Activated T-helper 1 cell treated with anti-CD3 and anti-CD28 coated beads, Interleukin-2, amount 50 U/mL, for 16 hours (primary cell): ENCODE data around the gene PFDN6.
"Not testable (repeated sequence)": the region's sequence is repeated elsewhere in the genome, so short reads cannot be mapped to it uniquely, and the experiment has no call there.

Source experiments
- DNase-seq, 2 donors: peaks; one replicate each; pipeline ENCODE4 v3.0.0-alpha.2; 2020; ENCODE audit warnings: low read depth in 1 of 2, low spot score in 1 of 2

Gene PFDN6

DNA sequence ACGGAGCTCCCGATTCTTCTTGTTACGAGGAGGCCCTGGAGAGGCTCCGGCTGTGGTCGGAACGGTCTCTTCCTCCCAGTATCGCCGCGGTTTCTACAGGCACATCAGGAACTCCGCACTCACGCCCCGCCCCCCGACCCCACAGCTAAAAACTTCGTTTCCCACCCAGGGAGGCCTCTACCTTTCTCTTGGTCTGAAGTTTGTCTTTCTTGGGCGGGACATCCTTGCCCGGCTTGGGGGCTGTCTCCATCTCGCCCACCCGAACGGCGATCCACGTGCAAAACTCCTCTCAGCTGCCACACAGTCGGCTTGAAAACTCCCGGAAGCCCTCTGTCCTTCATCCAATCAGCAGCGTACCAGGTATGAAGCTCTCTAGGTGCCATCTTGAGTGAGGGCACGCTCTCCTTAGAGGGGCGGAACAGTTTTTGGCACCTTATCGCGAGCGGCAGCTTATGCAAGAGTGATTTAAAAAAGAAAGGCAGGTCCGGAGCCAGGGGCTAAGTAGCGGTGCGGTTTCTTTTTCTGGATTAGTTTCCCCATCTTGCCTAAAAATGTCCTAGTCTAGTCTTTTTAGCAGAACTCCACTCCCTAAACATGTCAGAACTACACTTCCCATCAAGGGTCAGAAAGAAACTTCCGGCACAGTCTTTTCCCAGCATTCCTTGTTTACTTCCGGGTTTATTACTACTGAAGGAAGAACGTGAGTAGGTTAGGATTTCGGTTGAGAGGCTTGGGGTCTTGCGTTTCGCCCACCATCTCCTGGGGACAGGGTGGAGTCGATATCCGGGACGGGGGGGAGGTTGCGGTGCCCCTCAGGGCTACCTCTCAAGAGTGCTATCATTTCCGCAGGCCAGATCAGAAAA lies at the start of gene PFDN6, which contains the start of gene WDR46:
TSS of gene PFDN6 (plus strand) at position 681 of the 863 bp plus-strand sequence. CDS start 256 bp downstream, outside the sequence.
TSS of gene WDR46 (minus strand) at position 319 of the 863 bp plus-strand sequence. CDS start at position 250, 69 bp downstream.
- peak; percentile 55 to 63 for DNase-seq

DNA sequence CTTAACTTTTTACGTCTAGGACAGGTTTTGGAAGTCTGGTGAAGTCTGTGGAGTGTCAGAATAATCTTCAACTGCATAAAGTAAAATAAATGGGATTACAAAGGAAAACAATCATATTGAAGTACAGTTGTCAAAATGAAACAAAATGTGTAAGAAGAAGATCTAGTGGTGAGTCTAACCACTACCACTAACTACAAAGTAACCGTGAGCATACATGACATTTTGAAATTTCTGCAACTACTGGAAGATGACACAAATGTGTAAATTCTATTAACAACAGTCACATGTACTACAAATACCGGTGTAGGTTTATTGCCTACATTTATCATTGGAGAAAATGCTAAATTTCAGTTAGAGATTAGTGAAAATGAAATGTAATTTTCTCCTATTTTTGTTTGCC lies 47.4 kb upstream of the PFDN6 start:
- DNase-seq, result no peak

DNA sequence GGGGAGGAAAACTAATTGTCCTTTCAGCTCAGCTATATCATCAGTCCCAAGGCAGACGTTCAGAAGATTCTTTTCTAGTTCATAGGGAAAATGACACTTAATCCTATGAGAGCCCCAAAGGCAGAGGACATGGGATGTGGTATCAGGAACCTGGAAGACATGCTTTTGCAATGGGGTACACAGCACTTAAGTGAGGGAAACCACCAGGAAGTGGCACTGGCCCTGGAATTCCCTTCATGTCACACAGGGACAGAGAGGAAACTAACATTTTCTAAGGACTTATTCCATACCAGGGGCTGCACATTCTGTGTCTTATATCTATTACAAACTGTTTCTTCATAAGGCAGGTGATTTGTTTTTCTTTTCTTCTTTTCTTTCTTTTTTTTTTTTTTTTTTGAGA lies 45.9 kb upstream of the PFDN6 start:
- no peak for DNase-seq

- peak; percentile 80 to 86 for DNase-seq
Observed at GRCh38 chr6:33247977-33248642, 41.3 kb upstream of the PFDN6 start.

GRCh38 chr6:33248643-33248931 lies 40.8 kb upstream of the PFDN6 start:
- no peak for DNase-seq

DNA sequence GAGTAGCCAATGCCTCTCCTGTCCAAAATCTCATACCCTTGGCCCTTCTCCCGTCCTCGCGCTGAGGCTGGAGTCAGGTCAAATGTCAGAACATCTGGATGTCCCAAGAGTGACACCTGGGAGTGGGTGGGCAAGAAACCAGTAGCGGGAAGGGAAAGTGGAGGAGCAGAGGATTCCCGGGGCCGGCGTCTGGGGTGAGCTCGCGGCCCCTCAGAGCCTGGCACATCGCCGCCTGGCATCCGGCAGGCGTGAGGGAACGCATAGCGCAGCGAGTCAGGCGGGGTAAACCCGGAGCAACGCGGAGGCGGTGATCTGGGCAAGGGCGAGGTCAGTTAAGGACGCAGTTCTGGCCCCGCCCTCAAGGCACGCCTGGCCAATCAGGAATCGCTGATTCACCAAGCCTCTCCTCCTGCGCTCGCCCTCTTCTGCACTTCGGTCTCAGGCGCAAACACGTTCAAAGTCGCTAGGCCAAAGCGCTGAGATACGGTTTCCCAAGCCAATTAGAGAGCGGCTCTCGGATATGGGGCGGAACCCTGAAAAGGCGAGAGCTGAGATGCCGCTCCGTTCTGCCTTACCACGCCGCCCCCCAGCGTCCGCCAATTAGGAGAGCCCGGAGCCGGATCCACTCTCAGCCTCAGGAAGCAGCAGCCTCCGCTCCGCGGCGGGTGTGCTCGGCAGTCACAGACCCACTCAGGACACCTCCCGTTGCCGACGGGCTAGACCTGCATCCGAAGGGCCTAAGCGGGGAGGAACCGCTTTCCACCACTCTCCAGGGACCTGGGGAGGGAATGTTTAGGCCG lies 40.3 kb upstream of the PFDN6 start:
- DNase-seq, result peak; percentile 88 to 89

- no peak for DNase-seq
Observed at GRCh38 chr6:33249732-33250630, 39.4 kb upstream of the PFDN6 start.

DNA sequence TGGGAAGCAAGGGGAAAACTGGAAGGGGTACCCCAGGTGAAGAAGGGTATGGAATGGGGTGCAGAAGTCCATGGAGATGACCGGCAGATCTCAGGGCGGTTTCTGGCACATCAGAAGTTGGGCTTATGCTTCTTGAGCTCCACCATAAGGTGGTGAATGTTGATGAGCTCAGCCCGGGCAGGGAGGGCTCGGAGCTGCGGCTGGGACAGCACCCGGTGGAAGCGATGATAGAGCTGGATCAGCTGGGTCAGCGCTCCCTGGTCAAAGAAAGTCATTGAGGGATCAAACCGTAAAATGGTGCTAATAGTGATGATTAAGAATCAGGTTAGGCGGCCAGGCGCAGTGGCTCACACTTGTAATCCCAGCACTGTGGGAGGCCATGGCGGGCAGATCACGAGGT lies 38.7 kb upstream of the PFDN6 start:
- no peak for DNase-seq

GRCh38 chr6:33251395-33252012 lies 37.9 kb upstream of the PFDN6 start:
- no peak for DNase-seq

DNA sequence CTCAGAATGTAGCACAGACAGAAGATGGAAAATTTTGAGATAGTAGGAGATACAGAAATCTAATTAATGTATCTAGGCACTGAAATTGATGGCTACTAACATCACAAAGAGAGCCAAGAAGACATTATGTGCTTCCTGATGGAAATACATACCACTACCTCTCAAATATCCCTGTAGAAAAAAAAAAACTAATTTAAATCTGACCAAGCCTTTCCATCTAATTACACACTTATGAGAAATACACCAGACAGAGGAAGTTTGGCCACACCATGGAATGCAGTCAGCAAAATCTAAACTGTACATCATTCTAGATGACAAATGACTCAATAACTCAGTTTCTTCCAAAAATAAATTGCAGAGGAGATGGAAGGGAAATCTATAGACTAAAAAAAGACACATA lies 36.6 kb upstream of the PFDN6 start:
- no peak for DNase-seq

DNA sequence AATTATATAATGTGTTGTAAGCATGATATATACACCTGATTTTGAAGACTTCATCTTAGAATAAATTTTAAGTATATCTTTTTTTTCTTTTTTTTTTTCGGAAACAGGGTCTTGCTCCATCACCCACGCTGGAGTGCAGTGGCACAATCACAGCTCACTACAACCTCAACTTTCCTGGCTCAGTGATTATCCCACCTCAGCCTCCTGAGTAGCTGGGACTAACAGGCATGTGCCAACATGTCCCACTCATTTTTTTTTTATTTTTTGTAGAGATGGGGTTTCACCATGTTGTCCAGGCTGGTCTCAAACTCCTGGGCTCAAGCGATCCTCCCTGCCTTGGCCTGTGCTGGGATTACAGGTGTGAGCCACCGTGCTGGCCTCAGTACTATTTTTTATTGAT lies 34.8 kb upstream of the PFDN6 start:
- DNase-seq, result no peak

DNA sequence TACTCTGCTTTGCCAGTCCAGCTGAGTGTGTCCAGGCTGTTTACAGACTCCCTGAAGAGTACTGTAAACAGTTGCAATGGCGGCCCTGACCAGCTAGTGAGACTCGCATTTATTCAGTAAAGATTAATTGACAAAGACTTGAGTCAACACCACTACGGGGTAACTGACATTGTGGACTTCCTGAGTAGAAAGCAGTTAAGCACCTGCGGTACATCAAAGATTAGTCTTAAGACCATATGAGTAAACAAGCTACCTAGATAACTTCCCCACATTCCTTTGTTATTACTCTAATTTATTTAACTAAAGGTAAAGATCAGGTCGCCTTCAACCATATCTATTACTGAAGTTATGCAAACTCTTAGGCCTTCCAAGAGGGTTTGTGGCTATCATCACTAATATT lies 30.4 kb upstream of the PFDN6 start:
- no peak for DNase-seq

DNA sequence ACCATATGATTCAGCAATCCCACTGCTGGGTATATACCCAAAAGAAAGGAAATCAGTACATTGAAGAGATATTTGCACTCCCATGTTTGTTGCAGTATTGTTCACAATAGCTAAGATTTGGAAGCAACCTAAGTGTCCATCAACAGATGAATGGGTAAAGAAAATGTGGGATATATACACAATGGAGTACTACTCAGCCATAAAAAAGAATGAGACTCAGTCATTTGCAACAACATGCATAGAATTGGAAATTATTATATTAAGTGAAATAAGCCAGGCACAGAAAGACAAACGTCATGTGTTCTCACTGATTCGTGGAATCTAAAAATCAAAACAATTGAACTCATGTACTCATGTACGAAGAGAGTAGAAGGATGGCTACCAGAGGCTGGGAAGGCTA lies 26.9 kb upstream of the PFDN6 start:
- not testable (repeated sequence) for DNase-seq

DNA sequence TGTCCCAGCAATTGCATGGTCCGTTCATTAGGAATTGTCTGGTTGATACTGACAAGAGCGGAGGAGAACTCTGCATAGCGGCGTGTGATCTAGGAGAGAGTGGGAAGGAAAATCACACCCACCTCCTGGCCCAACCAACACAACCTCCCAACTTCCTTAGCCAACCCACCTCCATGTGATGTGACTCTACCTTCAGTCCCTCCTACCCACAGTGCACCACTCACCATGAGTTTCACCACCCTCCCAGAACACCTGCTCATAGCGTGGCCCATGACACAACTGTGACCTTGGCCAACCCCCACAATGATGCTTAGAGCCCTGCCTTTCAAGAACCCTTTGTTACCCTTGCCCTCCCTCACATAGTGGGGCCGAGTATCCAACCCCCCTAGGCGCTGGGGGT lies 25.4 kb upstream of the PFDN6 start:
- no peak for DNase-seq

DNA sequence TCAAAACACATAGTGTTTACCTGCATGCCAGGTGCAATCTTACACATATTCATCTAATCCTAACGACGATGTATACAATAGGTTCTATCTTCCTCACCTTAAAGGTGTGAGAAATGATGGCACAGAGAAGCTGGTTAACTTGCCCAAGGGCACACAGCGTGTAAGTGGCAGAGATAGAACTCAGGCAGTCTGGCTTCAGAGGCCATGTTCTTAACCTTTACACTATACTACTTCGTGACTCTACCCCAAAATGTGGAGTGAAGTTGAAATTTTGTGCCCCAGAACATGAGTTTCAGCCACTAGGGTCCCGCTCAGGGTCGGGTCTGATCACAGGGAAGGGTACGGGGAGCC lies 18.3 kb upstream of the PFDN6 start:
- DNase-seq, result no peak

DNA sequence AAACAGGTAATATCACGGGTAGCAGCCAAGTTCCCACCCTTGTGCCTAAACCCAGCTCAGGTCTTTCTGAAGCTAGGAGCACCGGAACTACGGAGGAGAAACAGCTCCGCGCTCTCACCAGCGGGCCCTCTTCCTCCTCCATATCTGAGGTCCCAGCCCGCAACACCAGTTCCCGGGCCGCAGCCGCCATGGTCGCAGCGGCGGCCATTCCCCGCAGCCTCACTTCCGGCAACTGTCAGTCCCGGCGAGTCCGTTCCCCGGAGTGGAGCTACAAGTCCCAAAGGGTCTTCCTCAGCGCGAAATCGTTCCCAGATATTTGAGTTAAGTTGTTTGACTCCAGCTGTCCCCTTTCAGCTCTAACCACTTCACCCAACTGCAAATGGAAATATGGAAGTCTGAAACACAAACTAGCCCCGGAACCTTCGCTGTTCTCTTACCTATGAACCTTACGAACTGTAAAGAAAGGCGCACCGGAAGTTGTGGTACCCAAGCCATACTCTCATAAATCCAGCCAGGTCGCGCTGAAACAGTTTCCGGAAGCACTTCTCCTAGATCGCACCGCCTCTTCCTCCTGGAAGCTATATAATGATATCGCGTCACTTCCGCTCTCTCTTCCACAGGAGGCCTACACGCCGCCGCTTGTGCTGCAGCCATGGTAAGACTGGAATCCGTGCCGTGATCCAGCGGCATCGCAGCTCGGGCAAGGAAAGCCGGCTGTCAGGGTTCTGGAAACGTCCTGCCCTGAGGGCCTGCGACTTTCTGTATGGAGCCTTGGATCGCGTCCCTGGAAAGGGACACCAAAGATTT lies 17.7 kb upstream of the PFDN6 start, which contains the start of the genes RPS18 and VPS52:
TSS of gene RPS18 (plus strand) at position 608 of the 807 bp plus-strand sequence. CDS start at position 653, 45 bp downstream.
TSS of gene VPS52 (minus strand) at position 409 of the 807 bp plus-strand sequence. CDS start at position 208, 201 bp downstream.
- peak; percentile 71 to 84 for DNase-seq

GRCh38 chr6:33272275-33273128 lies 16.9 kb upstream of the PFDN6 start:
- DNase-seq, result no peak
